ENCODE data around the gene PLOD2.

PLOD2 gene

DNA sequence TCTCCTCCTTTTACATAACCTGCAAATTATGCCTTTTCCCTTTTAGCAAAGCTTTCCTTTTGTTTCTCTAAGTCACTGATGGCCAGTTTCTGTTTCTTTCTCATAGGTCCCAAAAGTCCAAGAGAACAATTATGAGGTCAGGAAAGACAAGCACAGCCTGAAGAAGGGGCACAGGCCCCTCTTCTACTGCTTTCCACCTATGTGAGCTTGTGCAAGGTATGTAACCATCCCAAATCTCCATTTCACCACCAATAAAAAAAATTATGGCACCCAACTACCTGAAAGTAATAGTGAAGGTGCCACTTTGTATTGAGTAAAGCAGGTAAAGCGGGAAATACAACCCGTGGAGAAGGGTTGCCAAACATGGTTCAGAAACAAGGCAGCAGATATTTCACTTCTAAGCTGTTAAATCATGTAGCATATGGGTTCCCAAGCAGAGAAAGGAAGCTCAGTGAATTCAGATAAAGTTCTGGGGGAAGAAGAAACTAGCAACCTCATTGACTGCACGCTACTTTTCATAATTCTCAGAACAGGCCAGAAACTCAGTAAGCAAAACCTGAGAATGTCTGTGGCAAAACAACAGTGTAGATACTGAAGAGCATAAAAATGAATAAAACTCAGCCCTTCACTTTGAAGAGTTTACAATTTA lies 4.2 kb downstream of the PLOD2 start:
- H3K4me1 Mint-ChIP-seq = peaks cover 74% of the 10 kb centered on the region
- TF ChIP-seq, protein P1, sequence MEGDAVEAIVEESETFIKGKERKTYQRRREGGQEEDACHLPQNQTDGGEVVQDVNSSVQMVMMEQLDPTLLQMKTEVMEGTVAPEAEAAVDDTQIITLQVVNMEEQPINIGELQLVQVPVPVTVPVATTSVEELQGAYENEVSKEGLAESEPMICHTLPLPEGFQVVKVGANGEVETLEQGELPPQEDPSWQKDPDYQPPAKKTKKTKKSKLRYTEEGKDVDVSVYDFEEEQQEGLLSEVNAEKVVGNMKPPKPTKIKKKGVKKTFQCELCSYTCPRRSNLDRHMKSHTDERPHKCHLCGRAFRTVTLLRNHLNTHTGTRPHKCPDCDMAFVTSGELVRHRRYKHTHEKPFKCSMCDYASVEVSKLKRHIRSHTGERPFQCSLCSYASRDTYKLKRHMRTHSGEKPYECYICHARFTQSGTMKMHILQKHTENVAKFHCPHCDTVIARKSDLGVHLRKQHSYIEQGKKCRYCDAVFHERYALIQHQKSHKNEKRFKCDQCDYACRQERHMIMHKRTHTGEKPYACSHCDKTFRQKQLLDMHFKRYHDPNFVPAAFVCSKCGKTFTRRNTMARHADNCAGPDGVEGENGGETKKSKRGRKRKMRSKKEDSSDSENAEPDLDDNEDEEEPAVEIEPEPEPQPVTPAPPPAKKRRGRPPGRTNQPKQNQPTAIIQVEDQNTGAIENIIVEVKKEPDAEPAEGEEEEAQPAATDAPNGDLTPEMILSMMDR (IDR thresholded peaks at IDR 0.05) = no peak
- no peaks in the 10 kb centered on the region for H3K27me3 Mint-ChIP-seq (ENCODE audit: low read depth, poor library complexity)
- peak overlapping the region; percentile 52 for H3K4me3 Mint-ChIP-seq
- no peak for DNase-seq
- peak overlapping the region; percentile 50 for H3K27ac Mint-ChIP-seq
- peaks cover 17% of the 10 kb centered on the region for H3K36me3 Mint-ChIP-seq (ENCODE audit: low read depth)
- no peaks in the 10 kb centered on the region for H3K9me3 Mint-ChIP-seq

DNA sequence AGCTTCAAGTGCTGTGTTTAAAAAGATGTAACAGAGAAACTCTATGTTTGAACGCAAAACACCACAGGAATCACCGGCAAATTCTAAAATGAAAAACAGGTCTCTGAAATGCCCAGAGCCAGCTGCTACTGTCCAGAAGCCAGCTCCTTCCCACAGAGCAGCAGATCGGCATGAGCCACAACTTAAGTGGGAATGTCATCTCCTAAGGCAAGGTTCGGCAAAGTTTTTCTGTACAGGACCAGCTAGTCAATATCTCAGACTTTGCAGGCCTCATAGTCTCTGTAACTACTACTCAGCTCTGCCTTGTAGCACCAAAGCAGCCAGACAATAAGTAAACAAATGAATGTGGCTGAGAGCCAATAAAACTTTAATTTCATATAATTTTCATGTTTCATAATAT lies 4.9 kb downstream of the PLOD2 start:
- DNase-seq = no peak
- Mint-ChIP-seq H3K27ac (no peak overlapping the region), H3K27me3 (ENCODE audit: low read depth, poor library complexity) (no peaks in the 10 kb centered on the region), H3K4me3 (peak overlapping the region; percentile 40), H3K9me3 (no peaks in the 10 kb centered on the region), H3K36me3 (ENCODE audit: low read depth) (peaks cover 22% of the 10 kb centered on the region), H3K4me1 (peaks cover 68% of the 10 kb centered on the region)
- TF ChIP-seq, protein P1 (IDR thresholded peaks at IDR 0.05) = no peak

DNA sequence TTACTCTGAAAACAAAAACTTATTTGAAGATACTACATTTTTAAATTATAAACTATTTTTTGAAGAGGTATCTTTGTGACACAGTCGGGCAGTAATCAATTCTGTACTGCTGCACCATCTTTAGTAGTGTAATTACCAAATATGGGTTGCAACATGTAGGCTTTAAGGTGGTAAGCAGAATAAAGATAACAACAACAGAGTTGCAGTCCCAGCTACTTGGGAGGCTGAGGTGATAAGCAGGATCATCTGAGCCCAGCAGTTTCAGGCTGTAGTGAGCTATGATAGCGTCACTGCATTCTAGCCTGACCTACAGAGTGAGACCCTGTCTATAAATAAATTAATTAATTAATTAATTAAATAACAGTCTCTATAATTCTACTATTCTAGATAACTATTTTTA lies 6.0 kb downstream of the PLOD2 start:
- Mint-ChIP-seq H3K9me3 (no peaks in the 10 kb centered on the region), H3K27ac (no peak overlapping the region), H3K36me3 (ENCODE audit: low read depth) (peaks cover 23% of the 10 kb centered on the region), H3K27me3 (ENCODE audit: low read depth, poor library complexity) (no peaks in the 10 kb centered on the region), H3K4me3 (no peak overlapping the region), H3K4me1 (peaks cover 68% of the 10 kb centered on the region)
- no peak for DNase-seq
- TF ChIP-seq, protein P1 (IDR thresholded peaks at IDR 0.05) = no peak

DNA sequence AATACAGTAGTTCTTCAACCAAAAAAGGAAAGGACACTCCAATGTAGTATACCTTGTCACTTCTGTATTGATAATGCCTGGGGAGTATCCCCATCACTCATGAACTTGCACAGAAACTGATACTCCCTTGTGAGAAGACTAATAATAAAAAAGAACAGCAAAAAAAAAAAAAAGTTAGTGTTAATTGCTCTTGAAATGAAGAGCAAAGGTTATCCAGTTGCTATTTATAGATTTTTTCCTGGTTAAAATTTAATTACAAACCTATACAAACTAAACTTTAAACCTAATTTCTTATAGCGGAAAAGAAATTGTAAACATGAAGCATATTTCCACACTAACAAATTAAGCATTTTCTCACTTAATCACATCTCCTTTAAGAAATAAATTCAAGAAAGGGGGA lies 6.7 kb downstream of the PLOD2 start:
- TF ChIP-seq, protein P1 (IDR thresholded peaks at IDR 0.05) = no peak
- no peak for DNase-seq
- Mint-ChIP-seq H3K4me3 (no peak overlapping the region), H3K27ac (no peak overlapping the region), H3K9me3 (no peaks in the 10 kb centered on the region), H3K4me1 (peaks cover 62% of the 10 kb centered on the region), H3K27me3 (ENCODE audit: low read depth, poor library complexity) (no peaks in the 10 kb centered on the region), H3K36me3 (ENCODE audit: low read depth) (peaks cover 23% of the 10 kb centered on the region)

DNA sequence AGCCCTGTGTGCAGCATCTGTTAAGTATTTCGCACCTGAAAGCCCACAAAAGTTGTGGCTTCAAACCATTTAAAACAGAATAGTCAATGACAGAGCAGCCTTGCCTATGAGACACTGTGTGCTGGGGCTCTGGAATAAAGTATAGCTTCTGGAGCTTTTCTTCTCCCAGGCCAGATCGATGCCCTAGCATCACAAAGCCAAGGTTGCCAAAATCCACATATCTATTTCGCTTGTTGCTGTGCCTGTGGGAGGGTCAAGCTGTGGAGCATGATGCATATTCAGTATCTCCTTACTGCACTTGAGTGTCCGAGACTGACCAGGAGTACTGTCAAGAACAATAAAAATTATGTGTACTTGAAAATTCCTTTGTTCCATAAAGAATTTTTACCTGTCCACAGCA lies 7.6 kb downstream of the PLOD2 start:
- DNase-seq = no peak
- Mint-ChIP-seq H3K4me1 (peaks cover 53% of the 10 kb centered on the region), H3K4me3 (peak overlapping the region; percentile 33), H3K36me3 (ENCODE audit: low read depth) (peaks cover 23% of the 10 kb centered on the region), H3K9me3 (no peaks in the 10 kb centered on the region), H3K27me3 (ENCODE audit: low read depth, poor library complexity) (no peaks in the 10 kb centered on the region), H3K27ac (peak overlapping the region; percentile 88)
- TF ChIP-seq, protein P1 (IDR thresholded peaks at IDR 0.05) = no peak

DNA sequence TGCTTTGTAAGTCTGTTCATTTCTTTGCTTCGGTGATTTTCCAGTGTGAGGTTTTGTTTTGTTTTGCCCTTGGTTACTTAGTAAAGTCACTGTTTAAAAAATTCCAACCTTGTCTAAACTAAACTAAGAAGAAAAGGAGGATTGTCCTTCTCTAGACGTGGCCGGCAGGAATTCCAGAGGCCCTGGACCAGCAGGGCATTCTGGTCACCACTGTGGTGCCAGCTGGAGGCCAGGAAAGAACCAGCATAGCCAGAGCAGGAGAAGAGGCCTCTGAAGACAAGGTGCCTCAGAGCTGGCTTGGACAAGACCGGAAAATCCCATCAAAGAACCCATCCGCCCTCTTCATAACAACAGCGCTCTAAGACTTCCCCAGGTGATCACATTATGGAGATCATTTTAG lies 8.2 kb downstream of the PLOD2 start:
- DNase-seq = no peak
- TF ChIP-seq, protein P1 (IDR thresholded peaks at IDR 0.05) = no peak
- Mint-ChIP-seq H3K4me1 (peaks cover 48% of the 10 kb centered on the region), H3K4me3 (no peak overlapping the region), H3K27me3 (ENCODE audit: low read depth, poor library complexity) (no peaks in the 10 kb centered on the region), H3K9me3 (no peaks in the 10 kb centered on the region), H3K36me3 (ENCODE audit: low read depth) (peaks cover 23% of the 10 kb centered on the region), H3K27ac (peak overlapping the region; percentile 88)

Data from nephron progenitor cell (in vitro differentiated cells).